AG09319 (cell line): ENCODE data around the gene THTPA.

ENCODE experiments used
- DNase-seq: peaks from one replicate; pipeline ENCODE4 v3.0.0-alpha.2; 2010; ENCODE audit warnings: low read depth; ENCODE audit errors: extremely low read depth
- CTCF ChIP-seq: IDR thresholded peaks from 2 replicates; pipeline ENCODE4 v1.5.1; 2011; ENCODE audit warnings: low read depth, mild to moderate bottlenecking, inconsistent platforms, low read length, moderate library complexity

THTPA gene

GRCh38 chr14:23518709-23519108 lies 37.4 kb upstream of the THTPA start:
- DNase-seq, result no peak

GRCh38 chr14:23520899-23521533 lies 35.1 kb upstream of the THTPA start:
- TF ChIP-seq CTCF, result no peak
- no peak for DNase-seq

More at GRCh38 chr14:23518709-23519108, 37.4 kb upstream of the THTPA start:
- no peak for TF ChIP-seq CTCF

DNA sequence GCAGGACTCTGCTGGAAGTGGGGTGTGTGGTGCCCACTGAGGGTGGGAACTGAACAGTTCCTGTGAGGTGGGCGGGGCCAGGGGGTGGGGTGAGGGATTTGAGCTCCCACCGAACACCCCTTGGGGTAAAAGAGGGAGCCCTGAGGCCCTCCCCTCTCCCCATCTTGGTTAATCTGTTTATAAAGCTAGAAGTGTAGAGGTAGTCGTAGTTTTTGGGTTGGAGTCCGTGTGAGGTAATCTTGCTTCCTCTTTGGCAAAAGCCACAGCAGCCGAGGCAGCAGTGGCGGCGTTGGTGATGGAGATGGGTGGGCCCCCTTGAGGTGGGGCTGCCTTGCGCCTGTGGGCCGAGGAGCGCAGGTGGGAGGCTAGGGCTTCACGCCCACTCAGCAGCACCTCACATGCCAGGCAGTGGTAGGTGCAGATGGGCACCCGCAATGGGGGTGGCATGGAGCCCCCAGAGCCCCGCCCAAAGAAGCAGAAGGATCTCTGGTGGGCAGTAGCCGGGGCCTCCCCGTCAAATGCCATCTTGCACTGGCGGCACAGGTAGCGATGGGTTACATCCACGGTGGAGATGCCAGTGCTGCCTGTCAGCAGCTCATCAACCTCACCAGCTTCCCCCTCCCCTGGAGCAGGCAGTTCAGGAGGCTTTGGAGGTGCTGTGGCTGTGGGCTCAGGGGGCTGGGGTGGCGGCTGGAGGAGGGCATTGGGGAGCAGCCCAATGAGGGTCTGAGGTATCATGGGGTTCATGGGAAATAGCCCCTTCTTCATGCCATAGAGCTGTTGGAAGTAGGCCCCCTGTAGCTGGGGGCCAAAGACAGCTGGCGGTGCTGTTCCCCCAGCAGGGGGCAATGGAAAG lies 34.1 kb upstream of the THTPA start:
- DNase-seq, result no peak
- no peak for TF ChIP-seq CTCF

GRCh38 chr14:23522643-23523198 lies 33.4 kb upstream of the THTPA start:
- TF ChIP-seq CTCF, result no peak
- DNase-seq, result no peak

- no peak for DNase-seq
- TF ChIP-seq CTCF, result no peak
Measured at GRCh38 chr14:23523229-23524016, 32.6 kb upstream of the THTPA start.

- TF ChIP-seq CTCF, result no peak
- DNase-seq, result no peak
Measured at GRCh38 chr14:23524954-23525353, 31.1 kb upstream of the THTPA start.
